ENCODE data around the gene ARMC7.

The ARMC7 gene

GRCh38 chr17:75099881-75100595 is 9.7 kb upstream of the ARMC7 start:
- DNase-seq (ENCODE audit: extremely low read depth, low read depth), result no peak
- TF ChIP-seq, protein P1, sequence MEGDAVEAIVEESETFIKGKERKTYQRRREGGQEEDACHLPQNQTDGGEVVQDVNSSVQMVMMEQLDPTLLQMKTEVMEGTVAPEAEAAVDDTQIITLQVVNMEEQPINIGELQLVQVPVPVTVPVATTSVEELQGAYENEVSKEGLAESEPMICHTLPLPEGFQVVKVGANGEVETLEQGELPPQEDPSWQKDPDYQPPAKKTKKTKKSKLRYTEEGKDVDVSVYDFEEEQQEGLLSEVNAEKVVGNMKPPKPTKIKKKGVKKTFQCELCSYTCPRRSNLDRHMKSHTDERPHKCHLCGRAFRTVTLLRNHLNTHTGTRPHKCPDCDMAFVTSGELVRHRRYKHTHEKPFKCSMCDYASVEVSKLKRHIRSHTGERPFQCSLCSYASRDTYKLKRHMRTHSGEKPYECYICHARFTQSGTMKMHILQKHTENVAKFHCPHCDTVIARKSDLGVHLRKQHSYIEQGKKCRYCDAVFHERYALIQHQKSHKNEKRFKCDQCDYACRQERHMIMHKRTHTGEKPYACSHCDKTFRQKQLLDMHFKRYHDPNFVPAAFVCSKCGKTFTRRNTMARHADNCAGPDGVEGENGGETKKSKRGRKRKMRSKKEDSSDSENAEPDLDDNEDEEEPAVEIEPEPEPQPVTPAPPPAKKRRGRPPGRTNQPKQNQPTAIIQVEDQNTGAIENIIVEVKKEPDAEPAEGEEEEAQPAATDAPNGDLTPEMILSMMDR (IDR thresholded peaks at IDR 0.05; ENCODE audit: low read depth, low read length, missing control alignments), result no peak
- H3K4me3 ChIP-seq (replicated peaks; ENCODE audit: low read depth, low read length), result no peak overlapping the region

- TF ChIP-seq, protein P1 (IDR thresholded peaks at IDR 0.05; ENCODE audit: low read depth, low read length, missing control alignments), result no peak
- no peak overlapping the region for H3K4me3 ChIP-seq (replicated peaks; ENCODE audit: low read depth, low read length)
- no peak for DNase-seq (ENCODE audit: extremely low read depth, low read depth)
Observed at GRCh38 chr17:75102385-75102821, 7.4 kb upstream of the ARMC7 start.

DNA sequence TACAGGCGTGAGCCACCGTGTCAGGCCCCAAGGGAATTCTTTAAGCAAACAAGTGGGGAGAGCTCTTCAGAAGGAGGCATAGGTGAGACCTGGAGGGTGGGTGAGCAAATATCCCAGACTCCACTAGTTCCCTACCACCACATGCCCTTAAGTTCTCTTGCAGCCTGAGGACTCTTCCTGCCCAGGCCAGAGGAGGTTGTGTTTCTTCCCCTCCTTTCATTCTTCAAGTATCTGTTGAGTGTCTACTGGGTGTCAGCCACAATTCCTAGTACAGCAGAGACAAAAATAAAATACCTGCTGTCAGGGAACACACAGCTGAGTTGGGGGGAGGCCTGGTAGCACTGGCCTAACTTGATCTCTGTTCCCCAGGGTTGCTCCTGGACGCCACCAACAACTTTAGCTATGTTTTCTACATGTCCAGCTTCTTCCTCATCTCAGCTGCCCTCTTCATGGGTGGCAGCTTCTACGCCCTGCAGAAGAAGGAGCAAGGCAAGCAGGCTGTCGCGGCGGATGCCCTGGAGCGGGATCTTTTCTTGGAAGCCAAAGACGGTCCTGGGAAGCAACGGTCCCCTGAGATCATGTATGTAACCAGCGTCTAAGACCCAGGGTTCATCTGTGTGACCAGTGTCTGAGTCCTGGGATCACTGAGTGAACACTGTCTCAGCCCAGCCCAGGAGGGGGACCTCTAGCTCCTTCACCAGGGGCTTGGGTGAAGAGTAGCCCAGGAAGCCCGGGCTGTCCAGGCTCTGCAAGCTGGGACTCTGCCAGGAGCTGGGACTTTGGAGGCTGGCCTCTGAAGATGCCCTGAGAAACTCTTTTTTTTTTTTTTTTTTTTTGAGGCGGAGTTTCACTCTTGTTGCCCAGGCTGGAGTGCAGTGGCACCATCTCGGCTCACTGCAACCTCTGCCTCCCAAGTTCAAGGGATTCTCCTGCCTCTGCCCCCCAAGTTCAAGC is 5.9 kb upstream of the ARMC7 start:
- no peak overlapping the region for H3K4me3 ChIP-seq (replicated peaks; ENCODE audit: low read depth, low read length)
- DNase-seq (ENCODE audit: extremely low read depth, low read depth), result no peak
- TF ChIP-seq, protein P1 (IDR thresholded peaks at IDR 0.05; ENCODE audit: low read depth, low read length, missing control alignments), result no peak

DNA sequence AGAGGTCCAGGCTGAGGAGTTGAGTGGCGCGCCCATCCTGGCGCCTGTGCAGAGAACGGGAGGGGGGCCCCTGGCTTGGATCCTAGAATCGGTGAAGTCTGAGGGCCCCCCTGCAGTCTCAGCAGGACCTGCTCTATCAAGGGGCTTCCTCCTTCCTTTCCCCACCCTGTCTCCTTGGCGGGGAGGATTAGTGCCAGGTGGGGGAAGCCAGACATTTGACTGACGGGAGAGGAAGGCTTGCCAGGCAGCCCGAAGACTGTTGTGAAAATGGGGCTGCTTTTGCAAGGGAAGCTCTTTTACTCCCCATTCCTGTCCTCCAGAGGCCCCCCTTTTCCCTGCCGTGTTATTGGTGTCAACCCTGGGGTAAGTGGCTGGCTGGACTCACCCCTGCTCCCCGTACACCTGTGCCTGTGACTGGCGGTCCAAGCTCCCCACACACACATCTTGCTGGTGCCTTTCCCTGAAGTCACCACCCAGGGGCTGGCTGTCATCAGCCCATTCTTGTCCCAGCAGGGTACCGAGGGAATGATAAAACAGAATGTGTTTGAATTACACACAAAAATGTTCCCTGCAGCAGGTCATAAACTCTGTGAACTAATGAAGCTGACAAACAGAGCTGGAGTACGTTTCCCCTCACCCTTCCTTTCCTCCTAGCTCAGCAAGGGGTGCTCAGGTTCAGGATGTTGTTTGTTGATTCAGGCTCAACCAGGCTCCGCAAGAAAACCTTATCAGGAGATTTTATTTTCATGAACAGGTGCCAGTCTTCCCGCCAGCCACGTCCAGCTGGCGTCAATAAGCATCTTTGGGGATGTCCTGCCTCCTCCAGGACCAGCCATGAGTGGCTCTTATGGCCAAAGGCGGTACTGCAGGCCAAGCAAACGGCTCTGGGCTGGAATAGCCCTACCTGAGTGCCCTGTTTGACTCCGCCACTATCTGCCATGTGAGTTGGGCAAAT is 4.4 kb upstream of the ARMC7 start:
- no peak for DNase-seq (ENCODE audit: extremely low read depth, low read depth)
- no peak overlapping the region for H3K4me3 ChIP-seq (replicated peaks; ENCODE audit: low read depth, low read length)
- TF ChIP-seq, protein P1 (IDR thresholded peaks at IDR 0.05; ENCODE audit: low read depth, low read length, missing control alignments), result peak; percentile 79

DNA sequence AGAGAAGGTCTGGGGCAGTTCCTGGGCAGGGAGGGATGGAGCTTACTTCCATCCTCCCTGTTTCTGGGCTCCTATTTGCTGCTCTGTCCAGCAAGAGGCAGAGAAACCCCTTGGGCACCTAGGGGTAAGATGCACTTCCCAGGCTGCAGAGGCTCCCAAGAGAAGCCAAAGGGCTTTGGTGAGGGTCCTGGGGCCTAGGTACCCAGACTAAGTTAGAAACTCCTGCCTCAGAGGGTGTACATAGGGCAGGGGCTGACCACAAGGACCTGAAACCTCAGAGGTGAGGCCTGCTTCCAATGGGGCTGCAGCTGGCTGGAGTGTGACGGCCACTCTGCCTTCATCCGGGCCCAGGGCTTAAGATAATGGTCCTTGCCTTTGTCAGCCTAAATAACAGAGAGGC is 1.6 kb upstream of the ARMC7 start:
- TF ChIP-seq, protein P1 (IDR thresholded peaks at IDR 0.05; ENCODE audit: low read depth, low read length, missing control alignments), result no peak
- no peak for DNase-seq (ENCODE audit: extremely low read depth, low read depth)
- H3K4me3 ChIP-seq (replicated peaks; ENCODE audit: low read depth, low read length), result no peak overlapping the region

DNA sequence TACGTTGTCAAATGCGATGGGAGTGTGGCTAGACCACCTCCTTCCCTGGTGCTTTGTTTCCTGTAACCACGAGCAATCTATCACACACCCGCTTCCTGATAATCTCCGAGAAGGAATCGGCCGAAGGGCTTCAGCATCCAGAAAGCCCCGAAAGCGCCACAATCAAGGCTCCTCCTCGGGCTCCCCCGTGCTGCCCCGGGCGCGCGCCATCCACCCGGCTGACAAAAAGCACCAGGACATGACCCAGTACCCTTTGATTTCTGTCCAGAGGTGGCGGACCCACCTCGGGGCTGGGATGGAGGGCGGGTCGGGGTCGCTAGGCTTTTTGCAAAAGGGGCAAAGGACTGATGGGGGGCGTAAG is 743 bp upstream of the ARMC7 start:
- peak overlapping the region; percentile 69 for H3K4me3 ChIP-seq (replicated peaks; ENCODE audit: low read depth, low read length)
- TF ChIP-seq, protein P1 (IDR thresholded peaks at IDR 0.05; ENCODE audit: low read depth, low read length, missing control alignments), result no peak
- DNase-seq (ENCODE audit: extremely low read depth, low read depth), result no peak

Data from HFF-Myc (cell line).